HEK293 (cell line): Measurements from ENCODE around the gene C1orf198.

Experiments
- MZF1 ChIP-seq: fragments of 450-650 bp; formaldehyde crosslinking; IDR thresholded peaks from 2 replicates; pipeline ENCODE4 v1.5.1; 2017; ENCODE audit warnings: missing biosample characterization, missing genetic modification characterization, borderline replicate concordance
- TCF7L2 ChIP-seq: IDR thresholded peaks from 2 replicates; pipeline ENCODE4 v1.6.1; 2011; ENCODE audit warnings: low read depth, mild to moderate bottlenecking, inconsistent platforms, low read length, moderate library complexity, borderline replicate concordance
- ZNF274 ChIP-seq, 2 experiments: fragments of 200-500 bp in 1 of 2; fragments of 450-650 bp in 1 of 2; sonication (Bioruptor generic) in 1 of 2; formaldehyde crosslinking in 1 of 2; IDR thresholded peaks; 2 replicates each; pipeline versions ENCODE4 v1.5.1 to v1.6.1; 2014 to 2016; ENCODE audit warnings: borderline replicate concordance in 1 of 2, inconsistent platforms in 1 of 2, low read length in 1 of 2, missing biosample characterization in 1 of 2, missing genetic modification characterization in 1 of 2
- ZNF366 ChIP-seq: fragments of 450-650 bp; formaldehyde crosslinking; conservative IDR thresholded peaks from 2 replicates; pipeline ENCODE4 v1.5.1; 2016; ENCODE audit warnings: missing biosample characterization, missing genetic modification characterization
- ZNF416 ChIP-seq: fragments of 450-650 bp; formaldehyde crosslinking; IDR thresholded peaks from 2 replicates; pipeline ENCODE4 v1.5.1; 2016; ENCODE audit warnings: missing biosample characterization, missing genetic modification characterization
- ZNF501 ChIP-seq: fragments of 450-650 bp; formaldehyde crosslinking; IDR thresholded peaks from 2 replicates; pipeline ENCODE4 v1.5.1; 2016; ENCODE audit warnings: missing biosample characterization, missing genetic modification characterization
- ZNF585B ChIP-seq: fragments of 450-650 bp; formaldehyde crosslinking; IDR thresholded peaks from 2 replicates; pipeline ENCODE4 v1.5.1; 2016; ENCODE audit warnings: missing biosample characterization, missing genetic modification characterization
- TF ChIP-seq, protein P1 (sequence below): fragments of 450-650 bp; formaldehyde crosslinking; IDR thresholded peaks from 2 replicates; pipeline ENCODE4 v1.5.1; 2016; ENCODE audit warnings: missing biosample characterization, missing genetic modification characterization

DNA sequence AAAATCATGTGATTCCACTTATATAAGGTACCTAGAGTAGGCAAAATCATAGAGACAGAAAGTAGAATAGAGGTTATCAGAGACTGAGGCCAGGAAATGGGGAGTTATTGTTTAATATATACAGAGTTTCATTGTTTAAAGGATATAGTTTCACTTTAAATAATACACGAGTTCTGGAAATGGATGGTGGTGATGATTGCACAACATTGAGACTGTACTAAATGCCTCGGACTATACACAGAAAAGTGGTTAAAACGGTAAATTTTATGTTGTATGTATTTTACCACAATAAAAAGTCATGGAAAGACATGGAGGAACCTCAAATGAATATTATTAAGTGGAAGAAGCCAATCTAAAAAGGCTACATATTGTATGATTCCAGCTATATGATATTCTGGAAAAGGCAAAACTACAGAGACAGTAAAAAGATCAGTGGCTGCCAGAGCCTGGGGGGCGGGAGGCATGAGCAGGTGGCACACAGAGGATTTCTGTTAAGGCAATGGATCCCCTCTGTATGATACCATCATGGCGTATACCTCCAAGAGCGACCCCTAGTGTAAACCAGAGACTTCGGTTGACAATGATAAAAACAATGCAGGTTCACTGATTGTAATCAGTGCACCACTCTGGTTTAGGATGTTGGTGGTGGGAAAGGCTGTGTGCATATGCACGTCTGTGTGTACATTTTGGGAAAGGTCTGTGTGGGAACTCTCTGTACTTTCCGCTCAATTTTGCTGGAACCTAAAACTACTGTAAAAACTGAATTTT is 7.5 kb downstream of the C1orf198 start:
- TF ChIP-seq, protein P1, sequence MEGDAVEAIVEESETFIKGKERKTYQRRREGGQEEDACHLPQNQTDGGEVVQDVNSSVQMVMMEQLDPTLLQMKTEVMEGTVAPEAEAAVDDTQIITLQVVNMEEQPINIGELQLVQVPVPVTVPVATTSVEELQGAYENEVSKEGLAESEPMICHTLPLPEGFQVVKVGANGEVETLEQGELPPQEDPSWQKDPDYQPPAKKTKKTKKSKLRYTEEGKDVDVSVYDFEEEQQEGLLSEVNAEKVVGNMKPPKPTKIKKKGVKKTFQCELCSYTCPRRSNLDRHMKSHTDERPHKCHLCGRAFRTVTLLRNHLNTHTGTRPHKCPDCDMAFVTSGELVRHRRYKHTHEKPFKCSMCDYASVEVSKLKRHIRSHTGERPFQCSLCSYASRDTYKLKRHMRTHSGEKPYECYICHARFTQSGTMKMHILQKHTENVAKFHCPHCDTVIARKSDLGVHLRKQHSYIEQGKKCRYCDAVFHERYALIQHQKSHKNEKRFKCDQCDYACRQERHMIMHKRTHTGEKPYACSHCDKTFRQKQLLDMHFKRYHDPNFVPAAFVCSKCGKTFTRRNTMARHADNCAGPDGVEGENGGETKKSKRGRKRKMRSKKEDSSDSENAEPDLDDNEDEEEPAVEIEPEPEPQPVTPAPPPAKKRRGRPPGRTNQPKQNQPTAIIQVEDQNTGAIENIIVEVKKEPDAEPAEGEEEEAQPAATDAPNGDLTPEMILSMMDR (tag by site-specific recombination), result no peak
- TF ChIP-seq ZNF501 (no peak), ZNF366 (no peak), ZNF274 (IDR thresholded peaks at IDR 0.05; ENCODE audit: low read length) (no peak), ZNF274 (tag by site-specific recombination; IDR thresholded peaks at IDR 0.05; ENCODE audit: borderline replicate concordance) (no peak), ZNF585B (tag by site-specific recombination) (no peak), TCF7L2 (no peak), MZF1 (tag by site-specific recombination) (no peak), ZNF416 (tag by site-specific recombination) (no peak)
